Esophagus (tissue), 2 donors: Measurements from ENCODE around the gene POU6F1. TPM values are rescaled to one million over a fixed set of nuclear protein-coding genes. Genes with fewer than 3 reads are reported as not detected.

Experiments used
- H3K27ac ChIP-seq, 2 donors: one replicate each; pipeline ENCODE4 v1.5.1; 2013; ENCODE audit warnings: low read depth in 2 of 2, mild to moderate bottlenecking in 2 of 2, inconsistent platforms in 1 of 2, low read length in 1 of 2, moderate library complexity in 1 of 2
- H3K27me3 ChIP-seq, 2 donors: one replicate each; pipeline ENCODE4 v1.6.1; 2013; ENCODE audit warnings: low read length in 2 of 2, control low read depth in 1 of 2, mild to moderate bottlenecking in 1 of 2; ENCODE audit not compliant: insufficient read depth in 2 of 2, control insufficient read depth in 1 of 2
- H3K36me3 ChIP-seq, 2 donors: one replicate each; pipeline ENCODE4 v1.6.1; 2013; ENCODE audit warnings: low read length in 1 of 2; ENCODE audit not compliant: control insufficient read depth in 2 of 2, insufficient read depth in 2 of 2
- H3K4me1 ChIP-seq, 2 donors: one replicate each; pipeline ENCODE4 v1.6.1; 2013; ENCODE audit warnings: low read length in 1 of 2; ENCODE audit not compliant: control insufficient read depth in 2 of 2, insufficient read depth in 2 of 2
- H3K4me3 ChIP-seq, 2 donors: one replicate each; pipeline ENCODE4 v1.5.1; 2013; ENCODE audit warnings: low read length in 2 of 2, mild to moderate bottlenecking in 2 of 2, low read depth in 1 of 2, moderate library complexity in 1 of 2
- H3K9me3 ChIP-seq, 2 donors: one replicate each; pipeline ENCODE4 v1.6.1; 2013; ENCODE audit warnings: mild to moderate bottlenecking in 2 of 2, low read depth in 1 of 2, low read length in 1 of 2, moderate library complexity in 1 of 2; ENCODE audit not compliant: control insufficient read depth in 2 of 2, insufficient read depth in 1 of 2
- WGBS, 2 donors: extraction: QIAGEN DNeasy Blood & Tissue Kit; methylation state at CpG; one replicate each; pipeline ENCODE4 v1.1.7; 2013; 5-methylcytosine and 5-hydroxymethylcytosine counted together
- polyA plus RNA-seq, 2 donors: library from polyadenylated mRNA; stranded (reverse); fragments of 200-250 nt; gene quantifications; one replicate each; pipeline ENCODE4 v1.2.3, GENCODE V29; 2013
- donor health status: healthy with polysubstance abuse.
- donor health status: Bipolar disorder and iron deficiency.

The POU6F1 gene
- polyA plus RNA-seq, 2 donors = 2.5 to 3.6 TPM

GRCh38 chr12:51200806-51201205, 17.1 kb downstream of the POU6F1 start:
- Histone ChIP-seq H3K9me3 (peaks cover 0 to 2% of the 10 kb centered on the region in 2 donors), H3K27ac (no peak overlapping the region), H3K4me1 (no peaks in the 10 kb centered on the region), H3K36me3 (peaks cover 0 to 12% of the 10 kb centered on the region in 2 donors), H3K4me3 (no peak overlapping the region), H3K27me3 (no peaks in the 10 kb centered on the region)
- WGBS, 2 donors = 92 to 93% methylated on average over 9 of the region's 9 CpGs

DNA sequence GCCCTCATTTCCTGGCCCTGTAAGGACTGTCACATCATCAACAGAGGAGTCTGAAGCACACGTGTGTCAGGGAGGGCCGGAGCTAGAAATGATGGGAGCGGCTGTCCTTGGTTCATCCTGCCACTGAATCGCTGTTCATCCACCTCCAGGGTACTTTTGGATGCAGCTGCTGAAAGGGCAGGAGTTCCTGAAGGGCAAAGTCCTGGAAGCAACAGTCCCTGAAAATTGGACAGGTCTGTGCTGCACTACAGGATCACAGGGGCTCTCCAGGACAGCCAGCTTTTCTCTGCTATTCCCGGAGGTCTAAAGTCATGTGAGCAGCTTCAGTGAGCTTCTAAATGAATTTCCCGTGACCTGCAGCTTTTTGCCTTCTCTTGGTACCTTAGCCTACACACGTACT, 17.7 kb downstream of the POU6F1 start:
- H3K36me3 ChIP-seq = peaks cover 0 to 12% of the 10 kb centered on the region in 2 donors

DNA sequence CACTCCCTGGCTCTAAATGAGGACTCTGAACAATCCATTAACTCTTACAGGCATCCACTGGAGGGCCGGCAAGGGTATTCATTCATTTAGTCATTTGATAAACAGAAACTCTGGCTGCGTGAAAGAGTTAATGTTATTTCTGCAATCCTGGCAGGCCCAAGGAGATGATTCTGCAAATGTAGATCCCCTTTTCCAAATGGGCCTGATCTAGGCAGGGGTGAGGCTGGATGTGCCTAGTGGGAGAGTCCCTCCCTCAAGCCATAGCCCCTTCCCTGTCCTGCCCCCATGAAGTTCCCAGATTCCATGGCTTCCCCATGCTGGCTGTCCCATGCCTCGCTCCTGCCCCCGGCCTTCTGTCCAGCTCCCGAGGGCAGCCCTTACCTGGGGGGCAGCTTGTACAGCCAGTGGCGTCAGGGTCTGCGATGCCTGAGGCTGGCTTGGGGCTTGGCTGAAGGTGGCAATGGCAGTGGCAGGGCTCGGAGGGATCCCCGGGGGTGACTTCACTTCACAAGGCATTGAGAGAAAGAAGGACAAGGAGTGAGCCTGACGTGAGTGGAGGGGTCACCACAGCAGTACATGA, 18.4 kb downstream of the POU6F1 start:
- WGBS, 2 donors = 90 to 93% methylated on average over 10 of the region's 10 CpGs
- H3K27ac ChIP-seq = no peak overlapping the region

More for the DNA sequence above, 17.7 kb downstream of the POU6F1 start:
- Histone ChIP-seq H3K4me3 (no peak overlapping the region), H3K27me3 (no peaks in the 10 kb centered on the region), H3K4me1 (no peaks in the 10 kb centered on the region), H3K9me3 (peaks cover 0 to under 1% of the 10 kb centered on the region in 2 donors), H3K27ac (no peak overlapping the region)
- 89 to 93% methylated on average over 7 of the region's 7 CpGs for WGBS, 2 donors

GRCh38 chr12:51198568-51199365, 19.1 kb downstream of the POU6F1 start:
- Histone ChIP-seq H3K4me3 (no peak overlapping the region), H3K4me1 (no peaks in the 10 kb centered on the region), H3K9me3 (no peaks in the 10 kb centered on the region), H3K27ac (no peak overlapping the region), H3K36me3 (peaks cover 0 to 10% of the 10 kb centered on the region in 2 donors), H3K27me3 (no peaks in the 10 kb centered on the region)
- WGBS, 2 donors = 84 to 86% methylated on average over 16 of the region's 16 CpGs

More for the DNA sequence above, 18.4 kb downstream of the POU6F1 start:
- H3K4me3 ChIP-seq = no peak overlapping the region
- H3K27me3 ChIP-seq = no peaks in the 10 kb centered on the region
- peaks cover 0 to 12% of the 10 kb centered on the region in 2 donors for H3K36me3 ChIP-seq
- H3K4me1 ChIP-seq = no peaks in the 10 kb centered on the region
- H3K9me3 ChIP-seq = no peaks in the 10 kb centered on the region

- WGBS, 2 donors = 92 to 93% methylated on average over 38 of the region's 38 CpGs
- Histone ChIP-seq H3K9me3 (no peaks in the 10 kb centered on the region), H3K4me1 (no peaks in the 10 kb centered on the region), H3K36me3 (peaks cover 0 to 7% of the 10 kb centered on the region in 2 donors), H3K27ac (no peak overlapping the region), H3K27me3 (no peaks in the 10 kb centered on the region), H3K4me3 (no peak overlapping the region)
These were observed 19.9 kb downstream of the POU6F1 start for GRCh38 chr12:51197736-51198567.

DNA sequence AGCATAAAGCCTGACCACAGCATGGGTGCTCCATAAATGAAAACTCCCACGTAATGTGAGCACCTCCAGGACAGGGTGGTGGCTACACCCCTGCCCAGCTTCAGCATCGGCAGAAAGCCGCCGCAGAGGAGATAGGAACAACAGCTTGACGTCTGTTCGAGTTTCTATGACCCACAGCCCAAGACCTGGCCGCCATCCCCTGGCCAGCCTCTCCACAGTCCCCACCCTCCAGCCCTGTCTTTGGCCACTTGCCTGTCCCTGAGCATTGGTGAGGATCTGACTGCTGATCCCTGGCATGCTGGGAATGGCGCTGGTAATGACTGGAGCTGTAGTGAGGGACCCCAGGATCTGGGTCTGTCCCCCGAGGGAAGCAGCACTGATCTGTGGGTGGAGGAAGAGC, 21.3 kb downstream of the POU6F1 start:
- Histone ChIP-seq H3K4me1 (no peaks in the 10 kb centered on the region), H3K4me3 (no peak overlapping the region), H3K27me3 (no peaks in the 10 kb centered on the region), H3K36me3 (peaks cover 0 to 7% of the 10 kb centered on the region in 2 donors), H3K9me3 (no peaks in the 10 kb centered on the region), H3K27ac (no peak overlapping the region)
- WGBS, 2 donors = 92 to 94% methylated on average over 9 of the region's 9 CpGs

GRCh38 chr12:51195841-51196240, 22.0 kb downstream of the POU6F1 start:
- Histone ChIP-seq H3K36me3 (peaks cover 0 to 7% of the 10 kb centered on the region in 2 donors), H3K4me3 (no peak overlapping the region), H3K9me3 (no peaks in the 10 kb centered on the region), H3K4me1 (peaks cover 0 to under 1% of the 10 kb centered on the region in 2 donors), H3K27me3 (no peaks in the 10 kb centered on the region), H3K27ac (no peak overlapping the region)
- 90 to 95% methylated on average over 7 of the region's 7 CpGs for WGBS, 2 donors

DNA sequence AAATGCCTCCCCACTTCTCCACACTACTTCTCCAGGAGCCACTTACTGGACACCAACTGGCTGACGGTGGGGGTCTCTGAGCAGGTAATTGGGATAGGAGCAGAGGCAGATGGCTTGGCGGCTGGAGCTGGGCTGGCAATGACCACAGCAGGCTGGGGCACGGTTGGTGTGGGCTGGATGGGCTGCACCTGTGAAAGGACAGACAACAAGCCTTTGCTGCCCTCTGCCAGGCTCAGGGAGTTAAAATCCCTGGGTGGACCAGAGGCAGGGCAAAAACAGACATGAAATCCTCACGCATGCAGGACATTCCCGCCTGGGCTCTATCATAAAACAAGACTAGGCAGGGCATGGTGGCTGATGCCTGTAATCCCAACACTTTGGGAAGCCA, 25.6 kb downstream of the POU6F1 start:
- H3K4me3 ChIP-seq = no peak overlapping the region

DNA sequence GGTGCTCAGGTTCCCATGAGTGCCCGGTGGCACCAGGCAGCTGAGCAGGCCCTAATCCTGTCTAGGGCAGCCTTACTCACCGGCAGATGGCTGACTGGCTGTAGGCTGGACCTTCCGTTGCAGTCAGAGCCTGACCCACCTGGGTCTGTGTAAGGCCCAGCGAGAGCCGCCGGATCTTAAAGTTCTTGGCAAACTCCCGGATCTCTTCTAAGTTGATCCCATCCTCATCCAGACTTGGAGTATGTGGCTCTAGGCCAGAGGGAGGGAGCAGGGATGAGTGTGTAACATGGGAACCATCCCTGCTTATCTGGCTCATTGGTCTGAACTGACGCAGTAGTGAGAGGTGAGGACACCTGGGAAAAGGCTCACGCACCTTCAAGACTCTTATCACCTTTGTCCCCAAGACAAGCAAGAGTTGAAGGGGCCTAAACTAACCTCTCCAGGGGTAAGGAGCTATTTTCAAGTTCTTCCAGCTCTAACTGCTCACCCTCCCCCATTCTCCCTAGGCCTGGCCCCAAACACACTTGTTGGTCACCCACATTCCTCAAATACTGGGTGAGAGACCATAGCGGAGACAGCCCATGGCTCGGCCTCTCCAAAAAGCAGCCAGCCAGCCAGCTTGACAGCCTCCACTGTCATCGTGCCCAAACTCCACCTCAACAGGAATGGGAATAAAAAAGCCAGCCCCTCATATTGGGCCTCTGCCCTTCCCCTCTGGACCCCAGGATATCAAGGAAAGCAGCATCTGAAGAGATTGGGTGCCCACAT, 26.2 kb downstream of the POU6F1 start:
- WGBS, 2 donors = 90 to 91% methylated on average over 12 of the region's 12 CpGs
- H3K27me3 ChIP-seq = no peaks in the 10 kb centered on the region
- peaks cover 0 to 2% of the 10 kb centered on the region in 2 donors for H3K4me1 ChIP-seq
- H3K9me3 ChIP-seq = no peaks in the 10 kb centered on the region
- peaks cover 2 to 5% of the 10 kb centered on the region in 2 donors for H3K36me3 ChIP-seq
- no peak overlapping the region for H3K4me3 ChIP-seq
- H3K27ac ChIP-seq = no peak overlapping the region

More for the DNA sequence above, 25.6 kb downstream of the POU6F1 start:
- WGBS, 2 donors = 88 to 95% methylated on average over 5 of the region's 5 CpGs
- H3K9me3 ChIP-seq = no peaks in the 10 kb centered on the region
- no peak overlapping the region for H3K27ac ChIP-seq
- peaks cover 2 to 5% of the 10 kb centered on the region in 2 donors for H3K36me3 ChIP-seq
- no peaks in the 10 kb centered on the region for H3K27me3 ChIP-seq
- peaks cover 0 to 2% of the 10 kb centered on the region in 2 donors for H3K4me1 ChIP-seq
